IMR-90 (cell line): ENCODE results near the gene ST6GALNAC4. TPM values are rescaled to one million over a fixed set of nuclear protein-coding genes. Genes with fewer than 3 reads are reported as not detected.

ENCODE experiments used
- ATAC-seq: fragments of 200-7000 bp; cut with Tn5 transposase; 2 replicates; pipeline ENCODE4 v1.9.1; 2020; ENCODE audit warnings: low read depth, mild to moderate bottlenecking, moderate library complexity
- BruUV-seq: library from RNA; stranded (reverse); fragments of 400-500 nt; replicated peaks from 2 replicates; lab custom pipeline; 2021; lab: Mats Ljungman, UMichigan
- CTCF ChIA-PET: fragments of 300-600 bp; formaldehyde crosslinking; extraction: SDS; loops from one replicate; lab custom pipeline; 2021; ENCODE audit warnings: antibody characterized with exemption; lab: Yijun Ruan, JAX
- POLR2A ChIA-PET: fragments of 300-600 bp; sonication (Branson Sonifier 250); formaldehyde crosslinking; loops from one replicate; lab custom pipeline; 2022; ENCODE audit warnings: antibody characterized with exemption; ENCODE audit not compliant: unreplicated experiment; lab: Charles Lee
- DNase-seq: peaks from one replicate; pipeline ENCODE4 v3.0.0; 2013
- H2AFZ ChIP-seq: replicated peaks from 2 replicates; pipeline ENCODE3; 2013; ENCODE audit warnings: low read length, mild to moderate bottlenecking; ENCODE audit not compliant: poor library complexity
- H2AK5ac ChIP-seq: 2 replicates; pipeline ENCODE4 v1.6.1; 2013; ENCODE audit warnings: low read depth, low read length, inconsistent platforms
- H2AK9ac ChIP-seq: replicated peaks from 2 replicates; pipeline ENCODE3; 2013; ENCODE audit warnings: mild to moderate bottlenecking, low read depth, low read length, moderate library complexity; ENCODE audit not compliant: poor library complexity
- H2BK120ac ChIP-seq: 2 replicates; pipeline ENCODE4 v1.6.1; 2013; ENCODE audit warnings: low read depth, low read length, inconsistent platforms
- H2BK15ac ChIP-seq: 3 replicates; pipeline ENCODE4 v1.6.1; 2013; ENCODE audit warnings: low read depth, low read length, inconsistent platforms
- H2BK20ac ChIP-seq: 2 replicates; pipeline ENCODE4 v1.6.1; 2013; ENCODE audit warnings: low read depth, mild to moderate bottlenecking, inconsistent platforms, low read length, moderate library complexity
- H2BK5ac ChIP-seq: 2 replicates; pipeline ENCODE4 v1.6.1; 2013; ENCODE audit warnings: mild to moderate bottlenecking, low read depth, low read length, inconsistent platforms; ENCODE audit not compliant: poor library complexity, severe bottlenecking
- H3K14ac ChIP-seq: replicated peaks from 2 replicates; pipeline ENCODE4 v1.6.1; 2013; ENCODE audit warnings: low read depth, low read length, inconsistent platforms
- H3K18ac ChIP-seq: 2 replicates; pipeline ENCODE4 v1.6.1; 2013; ENCODE audit warnings: low read depth, low read length, control low read depth
- H3K23ac ChIP-seq: 2 replicates; pipeline ENCODE4 v1.6.1; 2013; ENCODE audit warnings: low read depth, low read length, inconsistent platforms
- H3K27ac ChIP-seq: 2 replicates; pipeline ENCODE4 v1.5.1; 2013; ENCODE audit warnings: mild to moderate bottlenecking, control low read depth, low read length; ENCODE audit not compliant: insufficient read depth
- H3K27me3 ChIP-seq: 2 replicates; pipeline ENCODE4 v1.6.1; 2013; ENCODE audit warnings: low read length; ENCODE audit not compliant: control insufficient read depth, insufficient read depth
- H3K36me3 ChIP-seq: 2 replicates; pipeline ENCODE4 v1.6.1; 2013; ENCODE audit warnings: low read length, mixed read lengths; ENCODE audit not compliant: control insufficient read depth, insufficient read depth
- H3K4ac ChIP-seq: 2 replicates; pipeline ENCODE4 v1.6.1; 2013; ENCODE audit warnings: low read depth, low read length, inconsistent platforms
- H3K4me1 ChIP-seq: 2 replicates; pipeline ENCODE4 v1.6.1; 2013; ENCODE audit warnings: low read length, mixed read lengths; ENCODE audit not compliant: control insufficient read depth, insufficient read depth
- H3K4me2 ChIP-seq: 2 replicates; pipeline ENCODE4 v1.6.1; 2013; ENCODE audit warnings: low read depth, mild to moderate bottlenecking, control low read depth, low read length, moderate library complexity
- H3K4me3 ChIP-seq: 2 replicates; pipeline ENCODE4 v1.5.1; 2013; ENCODE audit warnings: low read depth, mild to moderate bottlenecking, control low read depth, low read length, moderate library complexity; ENCODE audit not compliant: insufficient read depth
- H3K56ac ChIP-seq: 2 replicates; pipeline ENCODE4 v1.6.1; 2013; ENCODE audit warnings: low read length, inconsistent platforms; ENCODE audit not compliant: insufficient read depth; ENCODE audit errors: extremely low read depth
- H3K79me1 ChIP-seq, 2 experiments: 2 replicates each; pipeline ENCODE4 v1.6.1; 2013; ENCODE audit warnings: low read length in 2 of 2, inconsistent platforms in 1 of 2, low read depth in 1 of 2
- H3K9ac ChIP-seq: 2 replicates; pipeline ENCODE4 v1.6.1; 2013; ENCODE audit warnings: low read depth, low read length, control low read depth
- H3K9me1 ChIP-seq: 2 replicates; pipeline ENCODE4 v1.6.1; 2013; ENCODE audit warnings: low read length, inconsistent platforms; ENCODE audit not compliant: insufficient read depth
- H3K9me3 ChIP-seq: 2 replicates; pipeline ENCODE4 v1.6.1; 2013; ENCODE audit warnings: low read length; ENCODE audit not compliant: control insufficient read depth, insufficient read depth
- H4K20me1 ChIP-seq: 2 replicates; pipeline ENCODE4 v1.6.1; 2013; ENCODE audit warnings: low read length, inconsistent platforms; ENCODE audit not compliant: insufficient read depth
- H4K5ac ChIP-seq: 2 replicates; pipeline ENCODE4 v1.6.1; 2013; ENCODE audit warnings: mild to moderate bottlenecking, low read depth, low read length, control low read depth
- H4K8ac ChIP-seq, 2 experiments: 2 replicates each; pipeline ENCODE4 v1.6.1; 2013; ENCODE audit warnings: low read depth in 2 of 2, low read length in 2 of 2, control low read depth in 1 of 2, inconsistent platforms in 1 of 2
- H4K91ac ChIP-seq: 2 replicates; pipeline ENCODE4 v1.6.1; 2013; ENCODE audit warnings: low read depth, low read length, inconsistent platforms; ENCODE audit not compliant: insufficient read depth
- BHLHE40 ChIP-seq: fragments of 150-350 bp; IDR thresholded peaks from 2 replicates; pipeline ENCODE4 v1.6.1; 2016; ENCODE audit warnings: mild to moderate bottlenecking, low read depth, low read length
- CEBPB ChIP-seq: IDR thresholded peaks from 2 replicates; pipeline ENCODE4 v1.6.1; 2012; ENCODE audit warnings: low read depth, low read length, improper control_type of control experiment
- CHD1 ChIP-seq: IDR thresholded peaks from 2 replicates; pipeline ENCODE4 v1.6.1; 2012; ENCODE audit warnings: low read depth, low read length, improper control_type of control experiment
- CTCF ChIP-seq: conservative IDR thresholded peaks from 2 replicates; pipeline ENCODE4 v1.5.1; 2012; ENCODE audit warnings: mild to moderate bottlenecking, low read depth, low read length, improper control_type of control experiment
- ELK1 ChIP-seq: fragments of 150-350 bp; IDR thresholded peaks from 2 replicates; pipeline ENCODE4 v1.6.1; 2016; ENCODE audit warnings: low read depth, mild to moderate bottlenecking, low read length, moderate library complexity, borderline replicate concordance
- FOS ChIP-seq: fragments of 150-350 bp; IDR thresholded peaks from 2 replicates; pipeline ENCODE4 v1.6.1; 2016; ENCODE audit warnings: low read depth, low read length
- MAFK ChIP-seq: IDR thresholded peaks from 2 replicates; pipeline ENCODE4 v1.6.1; 2012; ENCODE audit warnings: low read depth, low read length, improper control_type of control experiment
- MAZ ChIP-seq: IDR thresholded peaks from 2 replicates; pipeline ENCODE4 v1.6.1; 2012; ENCODE audit warnings: low read depth, mild to moderate bottlenecking, low read length, improper control_type of control experiment, moderate library complexity, borderline replicate concordance
- MXI1 ChIP-seq: IDR thresholded peaks from 2 replicates; pipeline ENCODE4 v1.6.1; 2012; ENCODE audit warnings: low read depth, mild to moderate bottlenecking, low read length, moderate library complexity, borderline replicate concordance
- NFE2L2 ChIP-seq: fragments of 150-350 bp; IDR thresholded peaks from 2 replicates; pipeline ENCODE4 v1.6.1; 2016; ENCODE audit warnings: low read depth, mild to moderate bottlenecking, low read length
- POLR2A ChIP-seq: IDR thresholded peaks from 2 replicates; pipeline ENCODE4 v1.6.1; 2012; ENCODE audit warnings: mild to moderate bottlenecking, low read depth, low read length
- RAD21 ChIP-seq: IDR thresholded peaks from 2 replicates; pipeline ENCODE4 v1.6.1; 2012; ENCODE audit warnings: low read length, improper control_type of control experiment
- RCOR1 ChIP-seq: IDR thresholded peaks from 2 replicates; pipeline ENCODE4 v1.6.1; 2012; ENCODE audit warnings: mild to moderate bottlenecking, low read length, improper control_type of control experiment; ENCODE audit not compliant: insufficient replicate concordance
- RFX5 ChIP-seq: IDR thresholded peaks from 2 replicates; pipeline ENCODE4 v1.8.0; 2012; ENCODE audit warnings: low read depth, mild to moderate bottlenecking, low read length, moderate library complexity
- SMC3 ChIP-seq: fragments of 150-350 bp; IDR thresholded peaks from 2 replicates; pipeline ENCODE4 v1.6.1; 2016; ENCODE audit warnings: low read depth, mild to moderate bottlenecking, antibody characterized with exemption, low read length, moderate library complexity
- USF2 ChIP-seq: fragments of 150-350 bp; IDR thresholded peaks from 2 replicates; pipeline ENCODE4 v1.6.1; 2017; ENCODE audit warnings: mild to moderate bottlenecking, antibody characterized with exemption, low read length, low read depth
- whole genome bisulfite sequencing, 2 experiments: methylation state at CpG; one replicate each; pipeline versions ENCODE4 v1.1.5 to v1.1.7; 2013; ENCODE audit warnings: missing lambda C conversion rate in 2 of 2; ENCODE audit not compliant: insufficient read length in 1 of 2; ENCODE audit errors: extremely low coverage in 2 of 2; 5-methylcytosine and 5-hydroxymethylcytosine counted together
- dilution Hi-C: fragments of 300-500 bp; cut with HindIII; formaldehyde crosslinking; loops from one replicate; pipeline ENCODE4 v1.14.3; 2018; ENCODE audit warnings: low sequenced_read_pairs; ENCODE audit not compliant: unreplicated experiment
- in situ Hi-C: fragments of 300-500 bp; cut with MboI; formaldehyde crosslinking; loops from 3 replicates; pipeline ENCODE4 v1.14.3; 2019; ENCODE audit warnings: low sequenced_read_pairs, inconsistent platforms, mixed read lengths
- intact Hi-C: fragments of 100-400 bp; cut with micrococcal nuclease; formaldehyde crosslinking; loops from 2 replicates; pipeline ENCODE4 v1.10.0; 2022
- polyA plus RNA-seq, 3 experiments: library from polyadenylated mRNA; depleted of rRNA; stranded (reverse); fragments of >200 nt; gene quantifications; 2 replicates each; pipeline ENCODE4 v1.2.3, GENCODE V29; 2012; ENCODE audit warnings: low replicate concordance in 1 of 3
- total RNA-seq: library from RNA; depleted of rRNA; stranded (reverse); fragments of >200 nt; gene quantifications from 2 replicates; pipeline ENCODE4 v1.2.3, GENCODE V29; 2012

ST6GALNAC4 gene
- total and polyA plus RNA-seq, 2 of the 4 experiments (the other 2 are of a cell fraction), result 12.5 to 32.9 TPM

GRCh38 chr9:127953154-127953553 lies 36.3 kb upstream of the ST6GALNAC4 start:
- H3K79me1 ChIP-seq, result peaks cover 3 to 56% of the 10 kb centered on the region in 2 experiments
- dilution Hi-C loops (no loop called here), in situ Hi-C loops (no loop called here), intact Hi-C loops (no loop called here)
- BruUV-seq, result no TSS peak
- no peak overlapping the region for H2AK9ac ChIP-seq
- H3K27ac ChIP-seq, result no peak overlapping the region
- no peaks in the 10 kb centered on the region for H3K9me3 ChIP-seq
- peaks cover 1% of the 10 kb centered on the region; the same call in 1 of the 2 replicates for H3K36me3 ChIP-seq
- CTCF ChIA-PET, result no interaction called here
- no peak overlapping the region for H2BK15ac ChIP-seq
- H2BK20ac ChIP-seq, result no peak overlapping the region
- no peak overlapping the region for H2AK5ac ChIP-seq
- DNase-seq (no peak), ATAC-seq (no peak)
- no peak overlapping the region for H3K4me2 ChIP-seq
- no peak overlapping the region for H2BK120ac ChIP-seq
- POLR2A ChIA-PET, result no interaction called here
- H3K14ac ChIP-seq, result no peak overlapping the region
- no peak overlapping the region for H3K23ac ChIP-seq
- no peak overlapping the region for H3K9ac ChIP-seq
- no peak overlapping the region for H2AFZ ChIP-seq
- H3K56ac ChIP-seq, result no peak overlapping the region
- H3K27me3 ChIP-seq, result no peaks in the 10 kb centered on the region
- H2BK5ac ChIP-seq, result no peak overlapping the region
- H4K91ac ChIP-seq, result no peak overlapping the region
- H4K20me1 ChIP-seq, result peaks cover 28% of the 10 kb centered on the region
- peaks cover 15% of the 10 kb centered on the region for H3K9me1 ChIP-seq
- no peak overlapping the region for H3K4ac ChIP-seq
- H4K5ac ChIP-seq, result no peak overlapping the region
- no peak overlapping the region for H3K4me3 ChIP-seq
- WGBS, 2 experiments, result no CpG with 5 or more reads among the region's 1 CpG
- no peak overlapping the region for H4K8ac ChIP-seq
- H3K18ac ChIP-seq, result no peak overlapping the region
- TF ChIP-seq RFX5 (no peak), CEBPB (no peak), SMC3 (no peak), MAZ (no peak), NFE2L2 (no peak), BHLHE40 (no peak), USF2 (no peak), CTCF (no peak), MXI1 (no peak), MAFK (no peak), FOS (no peak), POLR2A (no peak), CHD1 (no peak), RAD21 (no peak), ELK1 (no peak), RCOR1 (no peak)
- peaks cover 4% of the 10 kb centered on the region for H3K4me1 ChIP-seq
